Astrocyte (in vitro differentiated cells and primary cell): ENCODE measurements around the gene RPH3AL. TPM values are rescaled to one million over a fixed set of nuclear protein-coding genes. Genes with fewer than 3 reads are reported as not detected.

ENCODE experiments used
- DNase-seq: peaks from one replicate; pipeline ENCODE4 v3.0.0-alpha.2; 2010; ENCODE audit warnings: low read depth
- FAIRE-seq: peaks from 2 replicates; lab custom pipeline; 2011; peaks lifted over from hg19 to GRCh38; lab: Jason Lieb, UNC
- H2AFZ ChIP-seq: 2 replicates; pipeline ENCODE4 v1.6.0; 2012; ENCODE audit warnings: low read depth, low read length, inconsistent platforms
- H3K27ac ChIP-seq: 2 replicates; pipeline ENCODE4 v1.5.1; 2011; ENCODE audit warnings: low read depth, low read length, inconsistent platforms
- H3K27me3 ChIP-seq: 2 replicates; pipeline ENCODE4 v1.6.0; 2011; ENCODE audit warnings: low read length, inconsistent platforms; ENCODE audit not compliant: insufficient read depth
- H3K36me3 ChIP-seq: 2 replicates; pipeline ENCODE4 v1.5.1; 2011; ENCODE audit warnings: low read length, inconsistent platforms; ENCODE audit not compliant: insufficient read depth
- H3K4me1 ChIP-seq: 2 replicates; pipeline ENCODE4 v1.5.1; 2011; ENCODE audit warnings: low read length, inconsistent platforms; ENCODE audit not compliant: insufficient read depth
- H3K4me2 ChIP-seq: 2 replicates; pipeline ENCODE4 v1.6.0; 2012; ENCODE audit warnings: low read length, inconsistent platforms
- H3K4me3 ChIP-seq: 2 replicates; pipeline ENCODE4 v1.5.1; 2011; ENCODE audit warnings: low read depth, mild to moderate bottlenecking, low read length, inconsistent platforms; ENCODE audit not compliant: insufficient read depth
- H3K79me2 ChIP-seq: 2 replicates; pipeline ENCODE4 v1.6.0; 2012; ENCODE audit warnings: mild to moderate bottlenecking, low read length, inconsistent platforms; ENCODE audit not compliant: insufficient read depth
- H3K9ac ChIP-seq: 2 replicates; pipeline ENCODE4 v1.6.0; 2012; ENCODE audit warnings: mild to moderate bottlenecking, low read length, inconsistent platforms
- H3K9me3 ChIP-seq: 2 replicates; pipeline ENCODE4 v1.5.1; 2012; ENCODE audit warnings: low read depth, mild to moderate bottlenecking, low read length, inconsistent platforms; ENCODE audit not compliant: insufficient read depth
- H4K20me1 ChIP-seq: 2 replicates; pipeline ENCODE4 v1.6.0; 2012; ENCODE audit warnings: low read length, inconsistent platforms; ENCODE audit not compliant: insufficient read depth
- H3K27ac Mint-ChIP-seq: one replicate; pipeline ENCODE4 v1.8.0; 2021; ENCODE audit warnings: mild to moderate bottlenecking, mixed read lengths; ENCODE audit not compliant: unreplicated experiment
- H3K27me3 Mint-ChIP-seq: one replicate; pipeline ENCODE4 v1.8.0; 2021; ENCODE audit warnings: low read depth, mixed read lengths; ENCODE audit not compliant: unreplicated experiment
- H3K36me3 Mint-ChIP-seq: one replicate; pipeline ENCODE4 v1.8.0; 2021; ENCODE audit warnings: low read depth, mixed read lengths; ENCODE audit not compliant: unreplicated experiment
- H3K4me1 Mint-ChIP-seq: one replicate; pipeline ENCODE4 v1.8.0; 2021; ENCODE audit warnings: low read depth, mixed read lengths; ENCODE audit not compliant: unreplicated experiment
- H3K4me3 Mint-ChIP-seq: one replicate; pipeline ENCODE4 v1.8.0; 2021; ENCODE audit warnings: mild to moderate bottlenecking, moderate library complexity, mixed read lengths; ENCODE audit not compliant: unreplicated experiment
- H3K9me3 Mint-ChIP-seq: one replicate; pipeline ENCODE4 v1.8.0; 2021; ENCODE audit warnings: mild to moderate bottlenecking, mixed read lengths; ENCODE audit not compliant: unreplicated experiment
- EZH2 ChIP-seq: IDR thresholded peaks from 2 replicates; pipeline ENCODE4 v1.6.1; 2012; ENCODE audit warnings: mild to moderate bottlenecking, low read length, inconsistent platforms; ENCODE audit not compliant: insufficient read depth
- total RNA-seq: library from RNA; stranded (reverse); gene quantifications from 2 replicates; pipeline ENCODE4 v1.2.1, GENCODE V29; 2021
- TF ChIP-seq, protein P1 (sequence below): IDR thresholded peaks from 2 replicates; pipeline ENCODE4 v1.5.1; 2011; ENCODE audit warnings: low read depth, mild to moderate bottlenecking, inconsistent platforms, low read length, moderate library complexity; ENCODE audit not compliant: insufficient read depth

Gene RPH3AL
- total RNA-seq, 1 donor from 2014 or later = 3.7 TPM

- Mint-ChIP-seq H3K9me3 (no peaks in the 10 kb centered on the region), H3K27me3 (peaks cover 39% of the 10 kb centered on the region), H3K36me3 (no peaks in the 10 kb centered on the region), H3K27ac (no peak overlapping the region), H3K4me1 (peaks cover 3% of the 10 kb centered on the region), H3K4me3 (no peak overlapping the region)
- Histone ChIP-seq H3K79me2 (no peaks in the 10 kb centered on the region), H3K27ac (no peak overlapping the region), H3K9me3 (peaks cover 3% of the 10 kb centered on the region), H3K4me2 (no peak overlapping the region), H4K20me1 (no peaks in the 10 kb centered on the region), H3K36me3 (no peaks in the 10 kb centered on the region), H3K4me3 (no peak overlapping the region), H2AFZ (no peak overlapping the region), H3K27me3 (peaks cover 12% of the 10 kb centered on the region), H3K4me1 (no peaks in the 10 kb centered on the region), H3K9ac (no peak overlapping the region)
- FAIRE-seq = no peak
- DNase-seq = no peak
- no peak for TF ChIP-seq EZH2
- TF ChIP-seq, protein P1, sequence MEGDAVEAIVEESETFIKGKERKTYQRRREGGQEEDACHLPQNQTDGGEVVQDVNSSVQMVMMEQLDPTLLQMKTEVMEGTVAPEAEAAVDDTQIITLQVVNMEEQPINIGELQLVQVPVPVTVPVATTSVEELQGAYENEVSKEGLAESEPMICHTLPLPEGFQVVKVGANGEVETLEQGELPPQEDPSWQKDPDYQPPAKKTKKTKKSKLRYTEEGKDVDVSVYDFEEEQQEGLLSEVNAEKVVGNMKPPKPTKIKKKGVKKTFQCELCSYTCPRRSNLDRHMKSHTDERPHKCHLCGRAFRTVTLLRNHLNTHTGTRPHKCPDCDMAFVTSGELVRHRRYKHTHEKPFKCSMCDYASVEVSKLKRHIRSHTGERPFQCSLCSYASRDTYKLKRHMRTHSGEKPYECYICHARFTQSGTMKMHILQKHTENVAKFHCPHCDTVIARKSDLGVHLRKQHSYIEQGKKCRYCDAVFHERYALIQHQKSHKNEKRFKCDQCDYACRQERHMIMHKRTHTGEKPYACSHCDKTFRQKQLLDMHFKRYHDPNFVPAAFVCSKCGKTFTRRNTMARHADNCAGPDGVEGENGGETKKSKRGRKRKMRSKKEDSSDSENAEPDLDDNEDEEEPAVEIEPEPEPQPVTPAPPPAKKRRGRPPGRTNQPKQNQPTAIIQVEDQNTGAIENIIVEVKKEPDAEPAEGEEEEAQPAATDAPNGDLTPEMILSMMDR = no peak
Measured at GRCh38 chr17:339193-340061, 13.2 kb downstream of the RPH3AL start.

DNA sequence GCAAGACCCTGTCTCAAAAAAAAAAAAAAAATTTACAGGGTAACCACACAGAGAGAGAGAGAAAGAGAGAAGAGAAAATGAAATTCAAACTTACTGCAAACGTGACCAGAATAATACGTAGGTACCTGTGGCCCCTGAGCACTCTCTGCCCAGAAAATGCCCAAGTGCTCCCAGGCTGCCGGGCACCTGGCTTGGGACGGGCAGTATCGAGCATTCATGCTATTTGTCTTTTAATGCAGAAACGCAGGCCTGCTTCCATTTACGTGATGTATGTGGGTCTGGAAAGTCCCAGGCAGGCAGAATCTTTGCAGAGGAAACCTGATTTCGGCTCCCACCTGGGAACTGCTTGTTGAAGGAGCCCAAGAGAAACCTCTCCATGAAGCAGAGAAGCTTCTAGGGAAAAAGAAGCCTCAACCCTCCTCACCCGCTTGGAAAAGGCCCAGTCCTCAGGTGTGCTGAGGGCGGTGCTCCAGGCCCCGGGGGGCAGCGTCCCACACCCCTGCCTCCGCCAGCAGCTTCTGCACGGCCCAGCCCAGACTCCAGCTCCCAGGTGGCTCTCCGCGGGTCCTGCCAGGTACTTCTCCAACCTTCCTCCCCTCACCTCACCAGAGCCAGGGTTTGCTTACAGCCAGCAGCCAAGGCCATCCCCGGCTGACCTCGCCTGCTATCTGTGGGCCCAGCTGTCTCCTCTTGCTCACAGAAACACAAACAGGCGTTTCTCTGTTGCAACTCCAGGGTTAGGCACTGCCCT is 14.0 kb downstream of the RPH3AL start:
- Histone ChIP-seq H2AFZ (no peak overlapping the region), H4K20me1 (no peaks in the 10 kb centered on the region), H3K4me2 (no peak overlapping the region), H3K9ac (no peak overlapping the region), H3K36me3 (no peaks in the 10 kb centered on the region), H3K27me3 (peaks cover 18% of the 10 kb centered on the region), H3K4me1 (no peaks in the 10 kb centered on the region), H3K27ac (no peak overlapping the region), H3K9me3 (no peaks in the 10 kb centered on the region), H3K79me2 (no peaks in the 10 kb centered on the region), H3K4me3 (no peak overlapping the region)
- FAIRE-seq = no peak
- Mint-ChIP-seq H3K27ac (no peak overlapping the region), H3K9me3 (no peaks in the 10 kb centered on the region), H3K4me1 (peaks cover 6% of the 10 kb centered on the region), H3K4me3 (no peak overlapping the region), H3K27me3 (peaks cover 42% of the 10 kb centered on the region), H3K36me3 (no peaks in the 10 kb centered on the region)
- no peak for TF ChIP-seq EZH2
- no peak for DNase-seq

DNA sequence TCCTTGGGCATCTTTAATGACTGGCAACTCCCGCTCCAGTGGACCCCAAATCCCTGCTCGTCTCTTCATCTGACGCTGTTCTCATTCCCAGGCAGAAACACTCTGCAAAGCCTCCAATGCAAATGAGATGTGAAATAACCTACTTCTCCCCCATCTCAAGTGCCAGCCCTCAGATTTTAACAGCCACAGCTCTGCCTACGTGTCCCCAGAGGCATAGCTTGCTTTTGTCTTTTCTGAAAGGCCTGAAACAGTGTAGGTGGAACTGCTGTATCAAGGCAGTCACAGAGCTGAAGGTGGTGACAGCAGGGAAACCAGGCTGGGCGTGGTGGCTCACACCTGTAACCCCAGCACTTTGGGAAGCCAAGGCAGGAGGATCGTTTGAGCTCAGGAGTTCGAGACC is 14.7 kb downstream of the RPH3AL start:
- Histone ChIP-seq H2AFZ (no peak overlapping the region), H3K9ac (no peak overlapping the region), H3K4me2 (no peak overlapping the region), H3K36me3 (no peaks in the 10 kb centered on the region), H3K79me2 (no peaks in the 10 kb centered on the region), H4K20me1 (no peaks in the 10 kb centered on the region), H3K4me1 (no peaks in the 10 kb centered on the region), H3K27me3 (peaks cover 24% of the 10 kb centered on the region), H3K4me3 (no peak overlapping the region), H3K27ac (no peak overlapping the region), H3K9me3 (no peaks in the 10 kb centered on the region)
- no peak for DNase-seq
- Mint-ChIP-seq H3K9me3 (no peaks in the 10 kb centered on the region), H3K4me3 (no peak overlapping the region), H3K27ac (no peak overlapping the region), H3K36me3 (no peaks in the 10 kb centered on the region), H3K4me1 (peaks cover 9% of the 10 kb centered on the region), H3K27me3 (peaks cover 42% of the 10 kb centered on the region)
- TF ChIP-seq, protein P1 = no peak
- no peak for TF ChIP-seq EZH2
- FAIRE-seq = no peak
